Thoracic aorta (tissue), 2 donors: ENCODE results near the gene RFXANK. TPM values are rescaled to one million over a fixed set of nuclear protein-coding genes. Genes with fewer than 3 reads are reported as not detected.

Source experiments
- ATAC-seq: fragments of 150-250 bp; one replicate; pipeline ENCODE4 v1.8.0; 2017; ENCODE audit warnings: low read depth; ENCODE audit not compliant: insufficient number of reproducible peaks, low FRiP score
- DNase-seq: peaks from one replicate; pipeline ENCODE4 v3.0.0-alpha.2; 2020; ENCODE audit warnings: low spot score
- H3K27ac ChIP-seq, 2 donors: fragments of 200-600 bp; sonication (generic); 1 replicate in 1 of 2; 2 replicates in 1 of 2; pipeline ENCODE4 v1.5.1; 2016; ENCODE audit warnings: mild to moderate bottlenecking in 2 of 2, moderate library complexity in 2 of 2
- H3K27me3 ChIP-seq: fragments of 200-600 bp; sonication (generic); replicated peaks from 2 replicates; pipeline ENCODE4 v1.6.0; 2016; ENCODE audit warnings: mild to moderate bottlenecking; ENCODE audit not compliant: insufficient read depth
- H3K36me3 ChIP-seq: fragments of 200-600 bp; sonication (generic); one replicate; pipeline ENCODE4 v1.5.1; 2016
- H3K4me1 ChIP-seq, 2 donors: fragments of 200-600 bp; sonication (generic); 1 replicate in 1 of 2; 2 replicates in 1 of 2; pipeline versions ENCODE4 v1.5.1 to v1.6.0; 2016; ENCODE audit warnings: low read depth in 2 of 2, mild to moderate bottlenecking in 1 of 2; ENCODE audit not compliant: control insufficient read depth in 1 of 2
- H3K4me3 ChIP-seq: fragments of 200-600 bp; sonication (generic); 2 replicates; pipeline ENCODE4 v1.5.1; 2016; ENCODE audit warnings: mild to moderate bottlenecking
- H3K9me3 ChIP-seq: fragments of 200-600 bp; sonication (generic); 2 replicates; pipeline ENCODE4 v1.5.1; 2016
- total RNA-seq, 2 donors: library from RNA; depleted of rRNA; stranded (reverse); fragments of >200 nt; gene quantifications; one replicate each; pipeline versions ENCODE4 v1.1.0 to v1.2.3, GENCODE V29; 2016
- TF ChIP-seq, protein P1 (sequence below): fragments of 200-600 bp; sonication (generic); IDR thresholded peaks from one replicate; pipeline ENCODE4 v1.5.1; 2019; ENCODE audit warnings: antibody characterized with exemption

RFXANK gene
- total RNA-seq, 2 donors from 2014 or later: 17.6 to 23.2 TPM

DNA sequence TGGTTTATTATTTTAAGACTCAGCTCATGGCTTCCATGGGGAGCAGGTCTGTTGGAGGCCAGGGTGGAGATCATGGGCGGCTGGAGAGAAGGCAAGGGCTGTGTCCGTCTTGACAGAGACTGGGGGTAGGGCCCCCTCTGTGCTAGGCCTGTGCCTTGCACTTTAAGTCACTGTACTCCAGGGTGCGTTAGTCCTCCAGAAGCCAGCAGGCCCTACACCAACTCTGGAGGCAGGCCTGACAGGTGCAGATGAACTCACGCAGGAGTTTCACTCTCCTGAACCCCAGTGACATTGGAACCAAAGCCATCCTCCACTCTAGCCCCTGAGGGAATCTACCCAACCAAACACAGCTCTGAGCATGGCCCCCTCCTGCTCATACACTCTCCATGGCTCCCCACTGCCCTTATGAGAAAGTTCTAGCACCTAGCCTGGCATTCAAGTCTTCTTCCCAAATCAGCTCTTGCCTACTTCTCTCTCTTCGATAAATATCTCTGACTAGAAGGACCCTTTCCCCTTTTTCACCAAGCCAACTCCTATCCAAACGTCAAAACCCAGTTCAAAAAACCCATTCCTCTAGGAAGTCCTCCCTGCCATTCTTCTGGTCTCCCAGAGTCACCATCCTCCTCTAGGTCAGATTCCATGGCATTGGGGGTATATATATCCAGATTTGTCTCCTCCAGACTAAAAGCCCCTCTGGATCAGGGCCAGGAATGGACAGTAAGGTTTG lies 37.1 kb upstream of the RFXANK start:
- Histone ChIP-seq H3K27ac (no peak overlapping the region), H3K36me3 (peaks cover 4% of the 10 kb centered on the region), H3K4me1 (no peaks in the 10 kb centered on the region), H3K9me3 (no peaks in the 10 kb centered on the region), H3K27me3 (no peaks in the 10 kb centered on the region), H3K4me3 (no peak overlapping the region)
- no peak for DNase-seq
- TF ChIP-seq, protein P1, sequence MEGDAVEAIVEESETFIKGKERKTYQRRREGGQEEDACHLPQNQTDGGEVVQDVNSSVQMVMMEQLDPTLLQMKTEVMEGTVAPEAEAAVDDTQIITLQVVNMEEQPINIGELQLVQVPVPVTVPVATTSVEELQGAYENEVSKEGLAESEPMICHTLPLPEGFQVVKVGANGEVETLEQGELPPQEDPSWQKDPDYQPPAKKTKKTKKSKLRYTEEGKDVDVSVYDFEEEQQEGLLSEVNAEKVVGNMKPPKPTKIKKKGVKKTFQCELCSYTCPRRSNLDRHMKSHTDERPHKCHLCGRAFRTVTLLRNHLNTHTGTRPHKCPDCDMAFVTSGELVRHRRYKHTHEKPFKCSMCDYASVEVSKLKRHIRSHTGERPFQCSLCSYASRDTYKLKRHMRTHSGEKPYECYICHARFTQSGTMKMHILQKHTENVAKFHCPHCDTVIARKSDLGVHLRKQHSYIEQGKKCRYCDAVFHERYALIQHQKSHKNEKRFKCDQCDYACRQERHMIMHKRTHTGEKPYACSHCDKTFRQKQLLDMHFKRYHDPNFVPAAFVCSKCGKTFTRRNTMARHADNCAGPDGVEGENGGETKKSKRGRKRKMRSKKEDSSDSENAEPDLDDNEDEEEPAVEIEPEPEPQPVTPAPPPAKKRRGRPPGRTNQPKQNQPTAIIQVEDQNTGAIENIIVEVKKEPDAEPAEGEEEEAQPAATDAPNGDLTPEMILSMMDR: no peak
- no peak for ATAC-seq

DNA sequence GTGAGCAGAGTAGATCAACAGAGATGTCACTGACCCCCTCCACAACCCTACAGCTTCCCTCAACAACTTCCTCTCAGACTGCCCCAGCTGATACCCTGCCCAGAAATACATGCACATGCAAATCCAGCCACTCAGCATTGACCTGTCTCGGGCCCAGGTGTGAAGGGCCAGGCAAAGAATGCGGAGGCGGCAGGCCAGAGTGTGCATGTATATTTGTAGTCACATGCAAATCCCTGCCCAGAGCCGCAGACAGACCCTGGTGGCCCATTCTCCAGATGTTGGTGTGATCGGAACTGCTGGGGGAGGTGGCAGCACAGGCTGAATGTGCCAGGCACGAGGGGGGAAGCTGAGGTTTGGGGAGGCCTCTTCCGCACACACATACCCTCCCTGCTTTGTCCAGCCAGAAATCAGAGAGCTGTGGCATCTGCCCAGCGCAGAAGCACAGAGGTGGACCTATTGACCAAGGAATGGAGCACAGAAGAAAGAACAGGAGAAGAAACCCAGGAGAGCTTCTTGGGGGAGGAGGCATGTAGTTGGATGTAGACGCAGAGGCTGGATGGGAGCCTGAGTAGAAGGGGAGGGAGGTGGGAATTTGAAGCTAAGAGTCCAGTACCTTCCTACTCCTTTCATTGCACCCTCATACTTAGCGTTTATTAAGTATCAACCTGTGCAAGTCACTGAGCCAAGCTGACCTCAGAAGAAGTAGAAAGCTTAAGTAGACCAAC lies 36.4 kb upstream of the RFXANK start:
- no peak for DNase-seq
- H3K36me3 ChIP-seq: peaks cover 4% of the 10 kb centered on the region
- no peaks in the 10 kb centered on the region for H3K9me3 ChIP-seq
- no peaks in the 10 kb centered on the region for H3K27me3 ChIP-seq
- ATAC-seq: no peak
- TF ChIP-seq, protein P1: no peak
- no peaks in the 10 kb centered on the region for H3K4me1 ChIP-seq
- H3K4me3 ChIP-seq: no peak overlapping the region
- H3K27ac ChIP-seq: no peak overlapping the region

DNA sequence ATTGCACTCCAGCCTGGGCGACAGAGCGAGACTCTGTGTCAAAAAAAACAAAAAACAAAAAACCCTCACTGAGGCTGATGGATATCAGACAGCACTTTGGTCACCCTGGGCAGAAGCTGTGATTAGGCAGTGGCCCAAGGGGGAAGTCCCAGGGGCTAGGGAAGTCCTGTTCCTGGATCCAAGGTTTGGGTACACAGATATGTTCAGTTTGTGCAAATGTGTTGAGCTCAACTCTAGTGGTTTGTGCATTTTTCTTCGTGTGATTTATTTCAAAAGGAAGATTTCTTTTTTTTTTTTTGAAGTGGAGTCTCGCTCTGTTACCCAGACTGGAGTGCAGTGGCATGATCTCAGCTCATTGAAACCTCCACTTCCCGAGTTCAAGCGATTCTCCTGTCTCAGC lies 34.2 kb upstream of the RFXANK start:
- Histone ChIP-seq H3K9me3 (no peaks in the 10 kb centered on the region), H3K27me3 (no peaks in the 10 kb centered on the region), H3K27ac (no peak overlapping the region), H3K4me3 (no peak overlapping the region), H3K4me1 (no peaks in the 10 kb centered on the region), H3K36me3 (peaks cover 4% of the 10 kb centered on the region)
- no peak for DNase-seq
- ATAC-seq: no peak
- TF ChIP-seq, protein P1: no peak

DNA sequence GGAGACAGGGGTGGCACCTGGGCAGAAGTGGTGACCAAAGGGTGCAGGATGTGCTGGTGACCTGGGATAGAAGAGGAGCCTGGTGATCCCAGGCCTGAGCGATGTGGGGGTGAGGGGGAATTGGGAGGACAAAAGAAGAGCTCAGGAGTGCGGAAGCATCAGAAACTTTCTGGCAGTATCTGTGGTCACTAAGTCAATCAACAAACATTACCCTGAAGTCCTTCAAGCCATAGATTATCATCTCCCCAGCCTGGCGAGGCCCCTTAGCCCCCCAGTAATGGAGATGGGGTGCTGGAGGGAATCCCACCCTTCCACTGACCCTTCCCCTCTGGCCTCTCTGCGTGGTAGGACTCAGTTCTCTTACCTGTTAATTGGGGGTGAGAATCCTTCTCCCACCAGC lies 32.5 kb upstream of the RFXANK start:
- TF ChIP-seq, protein P1: no peak
- Histone ChIP-seq H3K27me3 (no peaks in the 10 kb centered on the region), H3K4me1 (no peaks in the 10 kb centered on the region), H3K27ac (no peak overlapping the region), H3K36me3 (peaks cover 4% of the 10 kb centered on the region), H3K4me3 (no peak overlapping the region), H3K9me3 (no peaks in the 10 kb centered on the region)
- no peak for ATAC-seq
- no peak for DNase-seq

DNA sequence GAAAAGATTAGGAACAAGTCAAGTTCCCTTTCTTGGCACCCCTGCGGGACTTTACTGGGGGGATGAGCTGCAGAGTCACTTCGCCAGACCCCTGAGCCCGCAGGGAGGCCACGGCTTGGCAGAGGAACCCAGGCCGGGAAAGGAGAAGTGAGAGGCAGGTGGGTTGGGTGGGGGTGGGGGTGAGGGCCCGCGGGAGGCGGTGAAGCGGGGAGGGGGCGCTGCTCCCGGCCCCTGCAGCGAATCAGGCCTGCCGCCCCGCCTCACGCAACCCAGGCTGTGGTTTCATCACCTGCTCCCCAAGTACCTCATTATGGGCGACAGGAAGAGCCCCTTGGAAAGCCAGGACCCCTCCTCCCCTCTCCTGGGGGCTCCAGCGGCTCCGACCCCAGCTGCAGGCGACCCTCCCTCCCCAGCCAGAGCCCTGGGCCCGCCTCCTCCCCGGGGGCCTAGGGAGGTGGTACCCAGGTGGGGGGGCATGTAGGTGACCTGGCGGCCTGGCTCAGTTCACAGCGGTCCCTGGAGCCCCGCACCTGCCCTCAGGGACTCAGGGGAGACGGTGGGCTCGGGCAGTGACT lies 31.5 kb upstream of the RFXANK start:
- Histone ChIP-seq H3K4me3 (no peak overlapping the region), H3K36me3 (peaks cover 4% of the 10 kb centered on the region), H3K27ac (no peak overlapping the region), H3K9me3 (no peaks in the 10 kb centered on the region), H3K4me1 (no peaks in the 10 kb centered on the region), H3K27me3 (no peaks in the 10 kb centered on the region)
- DNase-seq: no peak
- TF ChIP-seq, protein P1: no peak
- no peak for ATAC-seq
